NCI-H226 (cell line): ENCODE data around the gene DHTKD1.
"Not testable (repeated sequence)": the region's sequence is repeated elsewhere in the genome, so short reads cannot be mapped to it uniquely, and the experiment has no call there.

Experiments used
- DNase-seq: peaks from one replicate; pipeline ENCODE4 v3.0.0-alpha.2; 2015

The DHTKD1 gene

GRCh38 chr10:12071441-12071840 lies 2.7 kb downstream of the DHTKD1 start:
- DNase-seq: not testable (repeated sequence)

GRCh38 chr10:12073526-12073925 lies 4.8 kb downstream of the DHTKD1 start:
- no peak for DNase-seq

DNA sequence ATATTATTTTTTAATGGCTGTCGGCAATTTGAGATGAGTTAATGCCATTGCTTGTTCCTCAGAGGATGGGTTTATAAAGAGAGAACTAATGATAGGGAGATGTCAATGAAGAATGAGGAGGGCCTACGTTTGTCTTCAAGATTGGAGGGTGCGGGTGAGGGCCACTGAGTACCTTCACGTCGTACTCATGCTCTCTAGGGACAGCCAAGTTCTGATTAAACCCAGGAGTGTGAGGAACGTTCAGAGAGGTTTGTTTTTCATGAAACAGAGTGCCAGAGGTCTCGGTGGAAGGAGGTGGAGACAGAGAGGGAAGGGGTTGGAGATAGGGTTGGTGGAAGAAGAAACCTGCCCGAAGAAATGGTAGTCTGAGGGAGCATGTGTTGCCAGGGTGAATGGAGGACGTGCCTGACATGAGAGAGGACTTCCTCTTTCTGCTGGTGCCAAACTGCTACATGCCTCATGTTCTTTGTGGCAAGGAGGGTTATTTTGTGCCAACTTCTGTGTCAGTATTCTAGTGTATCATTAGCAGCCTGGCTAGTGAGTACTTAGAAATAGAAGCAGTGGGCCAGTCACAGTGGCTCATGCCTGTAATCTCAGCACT lies 8.9 kb downstream of the DHTKD1 start:
- DNase-seq: no peak

DNA sequence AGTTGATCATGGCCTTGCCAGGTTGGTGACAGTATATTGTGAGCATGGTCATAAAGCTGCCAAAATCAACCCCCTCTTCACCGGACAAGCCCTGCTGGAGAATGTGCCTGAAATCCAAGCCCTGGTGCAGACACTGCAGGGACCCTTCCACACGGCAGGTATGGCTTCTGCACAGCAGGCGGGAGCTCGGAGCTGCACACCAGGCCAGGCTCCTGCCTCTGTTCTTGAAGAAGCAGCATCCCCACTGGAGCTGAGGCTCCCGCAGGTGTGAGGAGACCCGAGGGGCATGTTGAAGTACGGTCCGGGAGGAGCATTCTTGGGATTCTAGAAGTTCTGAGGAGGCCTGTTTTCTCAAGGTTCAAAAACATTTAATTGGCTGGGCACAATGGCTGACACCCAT lies 12.7 kb downstream of the DHTKD1 start:
- no peak for DNase-seq

- DNase-seq: no peak
These were observed 13.3 kb downstream of the DHTKD1 start for GRCh38 chr10:12081879-12082557.

GRCh38 chr10:12088919-12089318 lies 20.2 kb downstream of the DHTKD1 start:
- no peak for DNase-seq

GRCh38 chr10:12091421-12091820 lies 22.7 kb downstream of the DHTKD1 start:
- DNase-seq: no peak

DNA sequence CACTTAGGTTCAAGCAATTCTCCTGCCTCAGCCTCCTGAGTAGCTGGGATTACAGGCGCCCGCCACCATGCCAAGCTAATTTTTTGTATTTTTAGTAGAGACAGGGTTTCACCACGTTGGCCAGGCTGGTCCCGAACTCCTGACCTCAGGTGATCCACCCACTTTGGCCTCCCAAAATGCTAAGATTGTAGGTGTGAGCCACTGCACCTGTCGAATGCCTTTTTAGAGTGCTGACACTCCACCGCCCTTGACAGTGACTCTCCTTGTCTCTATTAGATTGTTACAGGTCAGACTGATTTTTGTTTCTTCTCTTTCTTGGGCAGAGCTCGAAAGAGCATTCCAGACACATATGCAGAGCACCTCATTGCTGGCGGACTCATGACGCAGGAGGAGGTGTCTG lies 28.6 kb downstream of the DHTKD1 start:
- DNase-seq: not testable (repeated sequence)

- peak; percentile 9 for DNase-seq
These were observed 29.0 kb downstream of the DHTKD1 start for GRCh38 chr10:12097791-12098190.

GRCh38 chr10:12098966-12099365 lies 30.2 kb downstream of the DHTKD1 start:
- no peak for DNase-seq

- DNase-seq: no peak
These were observed 35.0 kb downstream of the DHTKD1 start for GRCh38 chr10:12103802-12104201.

DNA sequence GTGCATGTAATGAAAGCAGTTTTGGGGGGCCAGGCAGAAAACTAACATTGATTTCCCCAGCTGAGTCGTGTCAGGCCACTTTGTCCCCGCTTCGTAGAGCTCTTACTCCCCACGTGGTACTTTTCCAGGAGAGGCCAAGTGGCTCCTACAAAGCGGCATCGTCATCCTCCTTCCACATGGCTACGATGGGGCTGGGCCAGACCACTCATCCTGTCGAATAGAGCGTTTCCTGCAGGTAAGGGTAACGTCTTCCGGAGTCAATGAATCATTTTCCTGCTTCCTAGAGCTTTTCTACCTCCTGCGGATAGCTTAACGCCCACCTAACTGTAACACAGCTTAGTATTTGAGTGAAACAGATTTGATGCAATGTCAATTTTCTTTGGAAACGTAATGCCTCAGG lies 39.0 kb downstream of the DHTKD1 start:
- DNase-seq: no peak

DNA sequence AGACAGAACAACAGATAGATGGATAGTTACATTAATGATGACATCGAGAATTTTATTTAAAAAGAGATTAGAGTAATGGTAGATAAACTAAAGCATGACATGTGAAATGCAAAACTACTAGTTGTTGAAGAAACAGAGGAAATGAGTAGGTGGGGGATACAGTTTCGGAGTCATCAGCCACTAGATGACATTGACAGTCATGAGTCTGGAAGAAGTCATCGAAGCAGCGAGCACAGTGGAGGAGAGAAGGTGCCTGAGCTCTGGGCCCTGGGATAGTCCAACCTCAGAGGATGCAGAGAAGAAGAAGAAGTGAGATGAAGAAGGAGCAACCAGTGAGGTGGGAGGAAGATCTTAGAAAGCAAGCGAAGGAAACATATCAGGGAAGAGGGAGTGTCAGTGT lies 40.5 kb downstream of the DHTKD1 start:
- no peak for DNase-seq

DNA sequence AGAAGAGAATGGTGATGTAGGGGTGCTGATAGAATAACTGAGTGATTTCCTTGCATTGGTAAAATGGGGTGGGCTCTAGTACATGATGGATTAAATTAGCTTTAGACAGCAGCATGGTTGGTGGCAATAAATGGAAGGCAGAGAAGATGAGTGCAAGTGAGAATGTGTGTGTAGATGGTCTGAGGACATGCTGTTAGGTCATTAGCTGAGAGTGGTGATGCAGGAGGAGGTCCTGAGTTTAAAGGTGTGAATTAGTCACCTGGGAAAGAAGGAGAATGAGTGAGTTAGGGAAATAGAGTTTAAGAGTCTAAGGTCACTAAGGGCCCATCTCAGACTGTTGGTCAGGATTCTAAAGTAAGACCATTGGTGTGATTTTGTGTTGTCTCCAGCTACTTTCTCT lies 42.8 kb downstream of the DHTKD1 start:
- no peak for DNase-seq

DNA sequence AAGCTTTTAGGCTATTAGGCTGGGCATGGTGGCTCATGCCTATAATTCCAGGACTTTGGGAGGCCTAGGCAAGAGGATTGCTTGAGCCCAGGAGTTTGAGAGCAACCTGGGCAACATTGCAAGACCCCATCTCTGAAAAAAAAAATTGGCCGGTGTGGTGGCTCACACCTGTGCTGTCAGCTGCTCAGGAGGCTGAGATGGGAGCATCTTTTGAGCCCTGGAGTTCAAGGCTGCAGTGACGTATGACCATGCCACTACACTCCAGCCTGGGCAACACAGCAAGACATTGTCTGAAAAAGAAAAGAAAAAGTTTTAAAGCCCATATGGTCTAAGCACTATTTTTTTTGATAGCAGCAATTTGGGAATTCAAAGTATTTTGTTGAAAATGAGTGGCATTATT lies 44.9 kb downstream of the DHTKD1 start:
- no peak for DNase-seq

- DNase-seq: no peak
These were observed 52.9 kb downstream of the DHTKD1 start for GRCh38 chr10:12121673-12122072.

DNA sequence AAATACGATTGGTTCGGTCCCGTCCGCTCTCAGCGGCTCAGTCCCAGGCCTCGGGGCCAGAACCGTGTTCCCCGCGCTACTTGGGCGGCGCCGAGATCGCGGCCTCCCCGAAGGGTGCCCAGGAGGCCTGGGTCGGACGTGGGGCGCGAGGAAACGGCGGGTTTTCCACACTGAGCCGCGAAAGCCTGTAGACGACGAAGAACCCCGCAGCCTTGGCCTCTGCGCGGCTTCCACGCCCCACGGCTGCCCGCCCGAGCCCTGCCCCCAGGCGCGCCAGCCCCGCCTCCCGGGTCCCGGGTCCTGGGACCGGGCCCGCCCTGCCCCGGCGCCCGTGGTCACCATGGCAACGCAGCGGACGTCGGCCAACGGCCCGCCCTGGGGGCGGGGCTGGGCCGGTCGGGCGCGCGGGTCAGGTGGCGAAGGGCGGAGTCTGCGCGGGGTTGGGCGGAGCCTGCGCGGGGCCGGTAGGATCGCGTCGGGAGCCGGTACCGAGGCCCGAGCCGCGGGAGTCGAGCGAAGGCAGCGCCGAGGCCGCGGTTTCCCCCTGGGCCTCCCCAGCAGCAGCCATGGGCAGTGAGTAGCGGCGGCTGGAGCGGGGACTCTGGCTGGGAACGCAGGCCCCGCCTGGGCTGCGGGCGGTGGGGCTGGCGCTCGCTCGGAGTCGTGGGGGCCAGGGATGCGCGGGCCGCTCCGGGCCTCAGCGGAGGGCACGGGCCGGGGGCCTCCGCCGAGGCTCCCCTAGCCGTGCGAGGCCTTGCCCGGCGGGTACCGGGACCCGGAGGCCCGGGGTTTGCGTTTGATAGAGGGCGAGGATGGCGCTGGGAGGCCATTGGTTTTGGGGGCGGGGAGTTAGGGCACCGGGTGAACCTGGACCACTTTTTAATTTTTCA lies 60.7 kb downstream of the DHTKD1 start, which contains the start of gene SEC61A2:
Gene SEC61A2, plus strand, starts transcription at position 456 of the 890 bp plus-strand sequence. Its CDS starts 111 bp downstream, at position 567.
- peak; percentile 84 for DNase-seq

DNA sequence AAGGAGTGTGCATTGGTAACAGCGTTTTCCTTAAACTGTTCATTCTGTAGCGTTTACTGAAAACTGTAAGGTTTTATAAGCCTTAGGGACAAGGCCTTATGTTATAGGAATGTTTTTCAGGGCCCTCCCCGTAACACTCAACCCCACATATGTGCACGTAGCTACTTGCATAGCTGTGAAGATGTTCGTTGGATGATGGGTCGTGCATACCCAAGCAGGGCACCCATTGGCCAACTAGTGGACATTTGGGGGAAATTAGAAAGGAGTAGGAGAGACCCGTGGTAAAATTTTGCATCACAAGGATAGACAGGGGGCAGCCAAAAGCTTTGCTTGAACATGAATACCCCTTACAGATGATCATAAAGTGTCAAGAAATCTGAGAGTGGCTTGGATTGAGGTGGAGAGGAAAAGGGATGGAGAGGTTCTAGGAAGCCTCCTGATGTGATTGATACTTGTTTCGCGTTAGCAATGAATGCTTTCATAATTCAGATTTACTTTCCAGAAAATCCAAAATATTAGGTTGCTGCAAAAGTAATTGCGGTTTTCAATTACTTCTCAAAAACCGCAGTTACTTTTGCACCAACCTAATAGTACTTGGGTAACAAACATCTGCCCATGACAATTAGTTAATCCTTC lies 61.6 kb downstream of the DHTKD1 start:
- DNase-seq: peak; percentile 36

- no peak for DNase-seq
These were observed 66.9 kb downstream of the DHTKD1 start for GRCh38 chr10:12135631-12136030.

GRCh38 chr10:12140038-12140437 lies 71.3 kb downstream of the DHTKD1 start:
- DNase-seq: no peak

- no peak for DNase-seq
These were observed 75.8 kb downstream of the DHTKD1 start for GRCh38 chr10:12144538-12144937.

- DNase-seq: no peak
These were observed 81.4 kb downstream of the DHTKD1 start for GRCh38 chr10:12150163-12150562.

- no peak for DNase-seq
These were observed 85.8 kb downstream of the DHTKD1 start for GRCh38 chr10:12154516-12154915.
